NCI-H1436 treated with DMSO at 0.1 percent for 48 hours (cell line): ENCODE data around the gene TRIM16.
"Not testable (repeated sequence)": the region's sequence is repeated elsewhere in the genome, so short reads cannot be mapped to it uniquely, and the experiment has no call there.

Experiments
- DNase-seq: peaks from one replicate; lab custom pipeline; 2025; lab: John Stamatoyannopoulos, UW

TRIM16 gene

GRCh38 chr17:15683824-15684478 lies at the start of gene TRIM16:
TRIM16 (minus strand) TSS chr17:15684311; CDS start chr17:15651609, 32,702 bp downstream.
- not testable (repeated sequence) for DNase-seq

GRCh38 chr17:15733174-15733789 lies 49.2 kb upstream of the TRIM16 start:
- not testable (repeated sequence) for DNase-seq

GRCh38 chr17:15731900-15732299 lies 47.8 kb upstream of the TRIM16 start, which contains the start of gene TBC1D26:
TBC1D26 (plus strand) TSS chr17:15732283; CDS start chr17:15735349, 3,066 bp downstream.
- DNase-seq = not testable (repeated sequence)

GRCh38 chr17:15730535-15730934 lies 46.4 kb upstream of the TRIM16 start:
- not testable (repeated sequence) for DNase-seq

- not testable (repeated sequence) for DNase-seq
Observed at GRCh38 chr17:15716601-15717563, 32.8 kb upstream of the TRIM16 start.

GRCh38 chr17:15708879-15709278 lies 24.8 kb upstream of the TRIM16 start:
- DNase-seq = not testable (repeated sequence)

- not testable (repeated sequence) for DNase-seq
Observed at GRCh38 chr17:15704813-15705212, 20.7 kb upstream of the TRIM16 start.

GRCh38 chr17:15704239-15704638 lies 20.1 kb upstream of the TRIM16 start:
- not testable (repeated sequence) for DNase-seq

GRCh38 chr17:15699937-15700336 lies 15.8 kb upstream of the TRIM16 start:
- not testable (repeated sequence) for DNase-seq

GRCh38 chr17:15699413-15699924 lies 15.4 kb upstream of the TRIM16 start, which contains the start of gene ZNF286A:
ZNF286A (plus strand) TSS chr17:15699752; CDS start chr17:15700330, 578 bp downstream.
- DNase-seq = peak; percentile 95

GRCh38 chr17:15698967-15699366 lies 14.9 kb upstream of the TRIM16 start:
- not testable (repeated sequence) for DNase-seq

GRCh38 chr17:15687494-15687893 lies 3.4 kb upstream of the TRIM16 start:
- DNase-seq = not testable (repeated sequence)

GRCh38 chr17:15683135-15683534 lies 976 bp downstream of the TRIM16 start:
- DNase-seq = not testable (repeated sequence)

GRCh38 chr17:15675991-15676390 lies 8.1 kb downstream of the TRIM16 start:
- DNase-seq = not testable (repeated sequence)

GRCh38 chr17:15674640-15675039 lies 9.5 kb downstream of the TRIM16 start:
- not testable (repeated sequence) for DNase-seq

- DNase-seq = not testable (repeated sequence)
Observed at GRCh38 chr17:15669526-15669925, 14.6 kb downstream of the TRIM16 start.

GRCh38 chr17:15663691-15664090 lies 20.4 kb downstream of the TRIM16 start:
- no peak for DNase-seq

- no peak for DNase-seq
Observed at GRCh38 chr17:15663176-15663575, 20.9 kb downstream of the TRIM16 start.

- DNase-seq = no peak
Observed at GRCh38 chr17:15662681-15663080, 21.4 kb downstream of the TRIM16 start.

- DNase-seq = no peak
Observed at GRCh38 chr17:15660077-15660476, 24.0 kb downstream of the TRIM16 start.

- DNase-seq = no peak
Observed at GRCh38 chr17:15659663-15660062, 24.4 kb downstream of the TRIM16 start.

GRCh38 chr17:15659236-15659635 lies 24.9 kb downstream of the TRIM16 start:
- DNase-seq = no peak
